Measurements from ENCODE around the gene HK2. TPM values are rescaled to one million over a fixed set of nuclear protein-coding genes. Genes with fewer than 3 reads are reported as not detected.
"Not testable (repeated sequence)": the region's sequence is repeated elsewhere in the genome, so short reads cannot be mapped to it uniquely, and the experiment has no call there.

Gene HK2
- total RNA-seq, 1 donor from 2014 or later: 15.5 TPM

DNA sequence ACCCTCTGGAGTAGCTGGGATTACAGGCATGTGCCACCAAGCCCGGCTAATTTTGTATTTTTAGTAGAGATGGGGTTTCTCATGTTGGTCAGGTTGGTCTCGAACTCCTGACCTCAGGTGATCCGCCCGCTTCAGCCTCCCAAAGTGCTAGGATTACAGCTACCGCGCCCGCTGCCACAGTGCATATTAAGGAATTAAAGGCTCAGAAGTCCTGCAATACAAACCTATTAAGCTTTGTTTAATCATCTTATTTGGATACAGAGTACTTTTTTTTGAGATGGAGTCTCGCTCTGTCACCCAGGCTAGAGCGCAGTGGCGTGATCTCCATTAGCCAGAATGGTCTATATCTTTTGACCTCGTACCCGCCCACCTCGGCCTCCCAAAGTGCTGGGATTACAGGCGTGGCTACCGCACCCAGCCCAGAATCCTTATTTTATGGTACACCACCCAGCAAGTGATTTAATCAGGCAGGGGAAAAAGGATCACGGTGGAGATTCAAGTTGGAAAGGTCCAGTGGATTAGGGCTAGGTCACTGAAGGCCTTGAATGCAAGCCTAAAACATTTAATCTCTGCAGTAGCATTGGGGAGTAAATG is 21.3 kb downstream of the HK2 start:
- intact Hi-C loops (cut with DNase I); DNase-seq (ENCODE audit: low spot score): not testable (repeated sequence)

DNA sequence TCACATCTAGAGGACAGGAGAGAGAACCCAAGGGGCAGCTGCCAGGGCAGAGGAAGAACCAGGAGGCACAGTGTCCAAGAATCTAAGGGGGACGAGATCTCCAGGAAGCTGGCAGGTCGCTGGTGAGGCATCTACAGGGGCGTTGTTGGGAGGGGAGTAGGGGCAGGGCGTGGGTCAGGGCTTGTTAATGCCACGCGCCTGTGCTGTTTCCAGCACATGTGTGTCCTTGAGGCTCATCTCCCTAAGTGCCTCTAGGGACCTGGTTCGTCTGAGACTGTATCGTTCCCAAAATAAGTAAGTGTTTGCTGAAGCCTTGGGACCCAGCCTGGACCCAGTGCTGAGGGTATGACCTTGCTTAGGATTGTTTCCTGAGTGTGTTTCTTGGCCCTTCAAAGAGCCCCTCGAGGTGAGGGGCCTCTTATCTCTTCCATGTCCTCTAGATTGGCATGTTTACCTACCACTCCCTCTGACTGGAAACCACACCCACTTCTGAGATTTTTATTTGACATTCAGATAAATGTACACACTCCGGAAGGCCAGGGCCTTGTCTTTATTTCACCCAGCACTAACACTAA is 22.2 kb downstream of the HK2 start:
- intact Hi-C loops (cut with DNase I): no loop called here
- DNase-seq (ENCODE audit: low spot score): no peak

DNA sequence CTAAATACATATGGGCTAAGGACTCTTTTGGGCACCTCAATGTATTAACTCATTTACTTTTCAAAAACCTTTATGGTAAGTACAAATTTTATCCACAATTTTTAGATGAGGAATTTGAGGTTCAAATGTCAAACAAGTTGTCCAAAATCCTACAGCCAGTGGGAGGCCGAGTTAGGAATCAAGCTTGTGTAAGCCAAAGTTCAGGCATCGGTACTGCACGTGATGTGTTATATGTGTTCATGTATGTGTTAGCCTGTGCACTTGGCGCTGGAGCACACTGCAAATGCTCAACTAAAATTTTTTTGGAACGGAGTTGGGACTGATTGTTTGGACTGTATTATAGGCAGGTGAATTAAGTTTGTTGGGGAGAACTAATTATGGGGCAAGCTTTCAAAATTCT is 22.7 kb downstream of the HK2 start:
- DNase-seq (ENCODE audit: low spot score): no peak
- intact Hi-C loops (cut with DNase I): no loop called here

DNA sequence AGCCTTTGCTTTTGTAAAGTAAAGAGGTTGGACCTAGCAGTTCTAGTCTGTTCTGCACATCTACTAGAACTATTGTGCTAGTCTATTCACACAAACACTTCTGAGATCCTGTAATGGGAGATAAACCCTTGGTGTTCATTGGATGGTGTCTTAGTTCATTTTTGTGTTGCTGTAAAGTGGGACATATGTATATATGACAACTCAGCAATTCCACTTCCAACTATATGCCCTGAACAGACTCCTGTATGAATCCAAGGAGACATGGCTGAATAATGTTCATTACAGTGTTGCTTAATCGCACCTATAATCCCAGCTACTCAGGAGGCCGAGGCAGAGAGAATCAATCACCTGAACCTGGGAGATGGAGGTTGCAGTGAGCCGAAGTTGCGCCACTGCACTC is 23.3 kb downstream of the HK2 start:
- intact Hi-C loops (cut with DNase I): no loop called here
- no peak for DNase-seq (ENCODE audit: low spot score)

DNA sequence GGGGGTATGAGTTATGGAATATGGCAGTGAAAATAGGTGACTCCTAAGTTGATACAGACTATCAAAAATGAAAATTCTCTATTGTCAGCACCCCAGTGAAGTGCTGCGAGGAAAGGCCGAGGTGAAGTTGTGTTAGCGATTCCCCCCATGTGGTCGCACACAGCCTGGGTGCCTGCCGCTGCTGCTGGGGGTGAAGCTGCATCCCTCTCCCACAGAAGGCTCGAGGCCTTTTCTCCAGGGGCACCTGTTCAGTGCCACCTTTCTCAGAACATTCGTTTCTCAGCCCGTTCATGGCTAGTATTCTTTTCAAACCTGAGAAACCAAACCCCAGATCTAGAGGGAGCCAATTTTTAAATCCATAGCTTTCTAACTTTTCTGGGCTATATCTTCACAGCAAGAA is 23.8 kb downstream of the HK2 start:
- DNase-seq (ENCODE audit: low spot score): no peak
- intact Hi-C loops (cut with DNase I): no loop called here

DNA sequence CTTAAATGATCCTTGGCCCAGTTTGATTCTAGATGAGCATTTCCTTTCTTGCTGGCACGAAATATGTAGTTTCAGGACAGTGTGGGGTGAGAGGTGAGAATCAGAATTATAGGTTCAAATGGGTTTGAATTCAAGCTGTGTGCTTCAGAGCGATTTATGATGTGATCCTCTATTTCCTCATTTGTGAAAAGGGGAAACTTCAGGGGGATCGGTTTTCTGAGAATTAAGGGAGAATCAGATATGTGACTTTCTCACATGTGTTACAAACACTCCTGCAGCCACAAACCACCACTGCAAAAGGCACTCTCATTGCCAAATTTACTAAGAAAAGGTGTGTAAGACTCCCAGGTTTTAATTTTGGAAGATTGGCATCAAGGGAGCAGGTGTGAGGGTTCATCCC is 24.4 kb downstream of the HK2 start:
- DNase-seq (ENCODE audit: low spot score): no peak
- intact Hi-C loops (cut with DNase I): no loop called here

DNA sequence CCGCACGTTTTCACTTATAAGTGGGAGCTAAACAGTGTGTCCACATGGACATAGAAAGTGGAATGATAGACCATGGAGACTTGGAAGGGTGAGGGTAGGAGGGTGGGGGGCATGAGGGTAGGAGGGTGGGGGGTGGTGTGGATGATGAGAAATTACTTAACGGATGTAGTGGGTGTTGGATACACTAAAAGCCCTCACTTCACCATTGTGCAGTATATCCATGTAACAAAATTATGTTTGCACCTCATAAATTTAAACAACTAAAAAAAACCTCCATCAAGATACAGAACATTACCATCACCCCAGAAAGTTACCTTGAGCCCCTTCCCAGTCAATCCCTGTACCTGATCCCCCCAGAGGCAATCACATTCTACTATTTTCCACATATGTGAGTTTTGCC is 26.2 kb downstream of the HK2 start:
- no peak for DNase-seq (ENCODE audit: low spot score)
- intact Hi-C loops (cut with DNase I): no loop called here

DNA sequence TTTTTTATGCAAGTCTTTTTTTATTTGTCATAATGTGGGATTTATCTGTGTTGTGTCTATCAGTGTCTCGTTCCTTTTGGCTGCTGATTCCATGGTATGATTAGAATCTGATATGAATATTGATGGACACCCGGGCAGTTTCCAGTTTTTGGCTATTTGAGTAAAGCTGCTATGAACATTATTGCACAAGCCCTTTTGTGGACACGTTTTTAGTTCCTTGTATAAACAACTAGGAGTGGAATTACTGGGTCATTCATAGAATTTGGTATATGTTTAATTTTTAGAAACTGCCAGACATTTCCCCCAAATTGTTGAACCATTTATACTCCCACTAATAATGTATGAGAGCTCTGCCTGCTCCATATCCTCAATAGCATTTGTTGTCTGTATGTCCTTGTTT is 26.6 kb downstream of the HK2 start:
- no peak for DNase-seq (ENCODE audit: low spot score)
- intact Hi-C loops (cut with DNase I): no loop called here

DNA sequence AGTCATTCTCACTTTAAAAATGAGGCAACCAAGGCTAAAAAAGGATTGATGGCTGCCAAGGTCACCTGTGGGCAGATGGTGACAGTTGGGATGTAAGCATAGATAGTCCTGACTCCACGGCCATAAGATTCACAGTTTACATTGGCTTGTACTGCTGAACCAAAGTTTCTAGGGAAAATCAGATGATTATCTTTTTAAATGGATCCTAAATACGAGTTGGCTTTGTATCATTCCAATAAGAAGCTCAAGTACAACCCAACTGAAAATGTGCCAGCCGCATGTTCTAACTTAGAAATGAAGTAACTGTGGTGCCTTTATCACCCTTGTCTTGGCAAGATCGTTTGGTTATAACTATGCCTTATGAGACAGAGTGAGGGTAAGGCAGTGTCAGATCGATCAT is 27.6 kb downstream of the HK2 start:
- DNase-seq (ENCODE audit: low spot score): no peak
- intact Hi-C loops (cut with DNase I): no loop called here

DNA sequence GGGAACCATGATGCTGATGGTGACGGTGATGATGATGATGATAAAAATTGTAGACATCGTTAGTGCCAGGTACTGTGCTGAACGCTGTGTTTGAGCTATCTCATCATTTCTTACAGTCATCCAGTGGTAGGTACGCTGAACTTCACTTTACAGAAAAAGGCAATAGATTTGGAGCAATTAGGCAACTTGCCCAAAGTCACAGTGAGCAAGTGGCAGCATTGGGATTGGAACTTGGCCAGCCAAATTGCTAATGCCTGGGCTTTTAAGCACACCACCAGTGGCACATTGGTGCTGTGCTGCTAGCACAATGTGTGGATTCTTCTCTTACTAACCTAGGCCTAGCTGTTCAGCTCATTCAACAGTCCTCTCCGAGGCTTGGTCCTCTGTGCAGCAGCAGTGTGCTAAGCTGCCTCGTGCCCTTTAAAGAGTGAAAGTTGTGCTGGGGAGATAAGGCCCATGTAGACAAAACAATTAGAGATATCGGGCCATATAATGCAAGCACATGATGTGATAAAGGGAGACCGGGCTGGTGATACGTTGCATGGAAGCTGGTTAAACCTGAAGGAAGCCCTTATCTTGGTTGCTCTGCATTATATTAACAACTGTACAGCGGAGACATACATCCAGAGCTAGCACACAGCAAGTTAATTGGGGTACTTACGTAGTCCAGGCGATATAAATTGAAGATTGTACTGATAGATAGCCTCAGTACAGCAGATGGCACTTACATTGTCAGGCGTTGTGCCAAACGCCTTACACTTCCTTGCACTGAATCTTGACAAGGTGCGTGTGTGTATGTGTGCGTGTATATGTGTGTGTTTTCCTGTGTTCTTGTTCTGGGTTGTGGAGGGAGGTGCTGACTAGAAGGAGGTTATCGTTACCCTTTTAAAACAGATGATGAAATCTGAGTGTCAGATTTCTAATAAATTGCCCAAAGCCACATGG is 28.4 kb downstream of the HK2 start:
- intact Hi-C loops (cut with DNase I): no loop called here
- DNase-seq (ENCODE audit: low spot score): no peak

DNA sequence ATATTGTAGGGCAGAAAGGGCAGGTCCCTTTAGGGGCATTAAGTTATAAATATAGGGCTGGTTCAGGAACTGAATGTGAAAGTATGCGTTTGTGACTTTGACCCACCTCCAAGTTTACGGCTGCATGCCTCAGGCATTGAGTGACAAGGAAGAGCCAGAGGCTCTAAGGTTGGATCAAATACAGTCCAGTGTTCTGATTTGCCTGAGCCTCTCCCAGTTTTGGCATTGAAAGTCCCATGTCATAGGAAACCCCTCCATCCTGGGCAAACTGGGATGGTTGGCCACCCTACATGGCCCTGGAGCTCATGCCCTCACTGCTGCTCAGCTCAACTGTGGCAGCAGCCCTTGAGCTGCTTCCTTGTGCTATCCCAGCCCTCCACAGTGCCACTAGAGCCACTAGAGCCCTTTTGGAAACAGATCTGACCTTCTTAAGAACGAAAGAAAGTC is 29.9 kb downstream of the HK2 start:
- no peak for DNase-seq (ENCODE audit: low spot score)
- intact Hi-C loops (cut with DNase I): no loop called here

DNA sequence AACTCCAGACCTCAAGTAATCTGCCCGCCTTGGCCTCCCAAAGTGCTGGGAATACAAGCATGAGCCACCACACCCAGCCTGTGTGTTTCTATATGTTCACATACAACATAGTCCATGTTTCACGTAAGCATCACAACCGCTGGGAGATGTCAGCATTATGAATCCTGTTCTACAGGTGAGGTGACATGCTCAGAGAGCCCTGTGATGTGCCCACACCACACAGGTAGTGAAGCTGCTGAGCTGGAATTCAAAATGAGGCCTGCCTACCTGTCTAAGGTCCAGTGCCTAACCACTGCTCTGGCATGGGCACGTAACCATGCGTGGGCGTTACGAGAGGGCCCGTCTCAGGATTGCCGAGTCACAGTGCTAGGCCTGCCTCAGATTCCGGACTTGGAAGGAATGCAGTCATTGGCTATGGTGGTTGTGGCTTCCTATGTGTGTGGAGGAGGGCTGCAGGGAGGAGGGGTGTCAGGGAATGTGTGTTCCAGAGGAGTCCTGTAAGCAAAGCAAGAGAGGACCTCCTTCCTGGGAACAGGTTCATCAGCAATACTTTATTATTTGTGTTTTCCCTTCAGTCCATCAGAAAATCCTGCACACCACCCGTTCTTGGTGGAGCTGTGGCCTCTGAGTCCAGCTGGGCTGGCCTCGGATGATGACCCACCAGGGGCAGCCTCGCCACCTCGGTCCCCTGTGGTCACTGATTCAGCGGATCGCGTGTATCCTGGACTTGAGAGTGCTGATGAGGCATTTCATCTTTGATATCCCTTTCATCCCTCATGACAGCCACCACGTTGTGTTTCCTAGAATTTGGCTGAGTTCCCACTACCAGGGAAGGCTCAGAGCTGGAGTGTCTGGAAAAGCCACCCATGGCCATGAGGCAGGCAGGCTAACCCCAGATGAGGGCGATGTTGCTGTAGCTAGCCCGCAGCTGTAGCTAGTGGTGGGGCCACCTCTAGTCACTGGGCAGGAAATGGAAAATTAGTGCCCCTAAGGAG is 31.1 kb downstream of the HK2 start:
- DNase-seq (ENCODE audit: low spot score): no peak
- intact Hi-C loops (cut with DNase I): no loop called here

DNA sequence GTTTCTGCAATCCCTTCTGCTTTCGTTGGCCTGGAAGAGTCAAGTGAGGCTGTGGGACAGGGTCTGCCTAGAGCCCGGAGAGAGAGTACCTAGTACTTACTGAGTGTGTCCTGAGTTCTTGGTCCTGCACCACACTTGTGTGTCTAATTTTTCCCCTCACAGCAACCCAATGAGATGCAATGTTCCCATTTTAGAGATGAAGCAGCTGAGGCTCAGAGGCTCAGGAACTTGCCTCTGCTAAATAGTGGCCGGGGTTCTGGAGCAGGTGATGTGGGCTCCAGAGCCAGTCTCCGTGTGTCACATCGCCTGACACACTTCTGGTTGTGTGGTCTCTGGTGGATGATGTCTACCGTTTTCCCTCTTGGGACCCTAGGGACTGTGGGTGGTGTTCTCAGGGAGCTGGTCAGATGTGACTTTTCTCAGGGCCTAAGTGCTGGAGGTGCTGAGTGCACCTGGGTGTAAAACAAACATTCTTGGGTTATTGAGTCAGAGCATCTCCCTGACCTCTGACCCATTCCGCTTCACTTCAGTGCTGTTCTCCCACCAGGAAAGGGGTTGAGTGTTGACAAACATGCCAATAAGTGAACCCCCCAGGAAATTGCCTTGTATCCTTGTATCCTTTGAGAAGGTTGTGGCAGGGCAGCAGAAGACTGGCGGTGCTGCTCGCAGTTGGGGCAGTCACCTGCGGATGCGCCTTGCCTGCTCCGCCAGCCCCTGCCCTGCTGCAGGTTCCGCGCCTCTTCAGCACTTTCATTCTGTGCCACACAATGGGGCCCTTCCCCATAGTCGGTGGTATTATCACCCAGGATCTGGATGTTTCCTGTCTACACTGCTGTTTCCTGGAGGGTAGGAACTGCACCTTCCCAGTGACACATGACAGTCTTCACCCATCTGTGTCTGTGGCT is 32.1 kb downstream of the HK2 start:
- no peak for DNase-seq (ENCODE audit: low spot score)
- intact Hi-C loops (cut with DNase I): no loop called here

DNA sequence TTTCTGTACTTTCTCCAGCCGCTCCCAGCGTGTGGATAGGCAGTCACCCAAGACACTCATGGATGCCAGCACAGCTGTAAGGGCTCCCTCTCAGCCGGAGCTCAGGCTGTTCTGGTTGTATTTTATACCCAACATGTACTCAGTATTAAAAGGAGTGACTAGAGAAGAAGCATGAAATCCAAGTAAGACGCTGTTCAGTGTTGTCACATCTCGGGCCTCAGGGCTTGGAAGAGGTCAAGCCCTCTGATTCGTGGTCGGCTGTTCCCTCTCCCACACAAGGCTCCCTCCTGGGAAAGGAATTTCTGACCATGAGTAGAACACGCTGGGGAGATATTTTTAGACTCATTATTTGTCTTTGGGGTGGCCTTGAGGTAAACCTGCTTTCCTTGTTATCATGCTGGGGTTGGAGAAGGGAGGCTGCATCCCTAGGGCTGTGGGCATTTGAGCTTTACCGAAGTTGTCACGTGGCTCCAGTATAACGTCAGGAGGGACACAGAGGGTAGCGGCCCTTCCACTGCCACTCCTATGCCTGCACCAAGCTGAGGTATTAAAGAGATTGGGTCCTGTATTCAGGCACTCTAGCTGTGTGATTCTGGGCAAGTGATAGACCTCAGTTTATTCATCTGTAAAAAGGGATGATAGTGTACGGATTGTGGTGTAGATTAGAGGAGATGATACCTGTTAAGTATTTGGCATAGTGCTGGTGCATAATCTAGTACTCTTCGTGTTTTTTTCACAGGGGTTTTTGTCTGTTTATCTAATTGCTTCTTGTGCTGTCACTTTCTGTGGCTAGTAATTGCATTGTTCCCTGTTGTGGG is 34.1 kb downstream of the HK2 start:
- no peak for DNase-seq (ENCODE audit: low spot score)
- intact Hi-C loops (cut with DNase I): loop anchor here (2.0 kb wide), 1 partner anchor 23 kb away; no protein-coding TSS in a partner anchor

DNA sequence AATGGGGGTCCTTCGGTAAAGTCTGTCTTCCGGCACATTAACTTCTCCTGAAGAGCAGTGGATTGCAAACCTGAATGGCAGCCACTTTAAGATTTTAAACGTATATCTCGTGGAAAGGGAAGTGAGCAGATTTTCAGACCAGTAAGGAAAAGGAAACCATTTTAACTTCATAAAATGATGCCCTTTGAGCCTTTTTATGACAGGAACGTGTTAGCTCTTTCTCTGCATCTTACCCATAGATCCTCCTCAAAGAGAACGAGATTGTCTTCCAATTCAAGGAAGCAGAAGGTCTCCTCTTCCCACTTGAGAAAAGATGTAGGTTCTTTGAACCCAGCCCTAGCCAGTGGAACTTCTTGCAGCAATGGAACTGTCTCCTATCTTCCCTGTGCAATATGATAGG is 35.6 kb downstream of the HK2 start:
- intact Hi-C loops (cut with DNase I): loop anchor here (2.0 kb wide), 1 partner anchor 25 kb away; no protein-coding TSS in a partner anchor
- no peak for DNase-seq (ENCODE audit: low spot score)

DNA sequence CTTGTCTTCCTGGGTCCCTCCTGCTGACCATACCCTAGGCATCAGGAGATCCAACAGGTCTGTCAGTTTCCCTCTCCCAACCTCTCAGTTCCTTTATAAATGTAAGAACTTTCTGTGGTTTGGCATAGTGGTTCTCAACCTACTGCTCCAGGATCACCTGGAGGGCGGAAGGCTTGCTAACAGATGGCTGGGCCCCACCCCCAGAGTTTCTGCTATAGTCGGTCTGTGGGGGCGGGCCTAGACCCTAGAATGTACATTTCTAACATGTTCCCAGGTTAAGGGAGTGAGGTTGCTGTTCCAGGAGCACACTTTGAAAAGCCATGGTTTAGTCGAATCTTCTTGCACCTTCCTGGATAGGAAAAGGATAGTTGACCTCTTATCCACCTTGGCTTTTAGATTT is 37.0 kb downstream of the HK2 start:
- intact Hi-C loops (cut with DNase I): loop anchor here (5.0 kb wide), 1 partner anchor 39 kb away; the partner anchor contains the start of gene HK2

DNA sequence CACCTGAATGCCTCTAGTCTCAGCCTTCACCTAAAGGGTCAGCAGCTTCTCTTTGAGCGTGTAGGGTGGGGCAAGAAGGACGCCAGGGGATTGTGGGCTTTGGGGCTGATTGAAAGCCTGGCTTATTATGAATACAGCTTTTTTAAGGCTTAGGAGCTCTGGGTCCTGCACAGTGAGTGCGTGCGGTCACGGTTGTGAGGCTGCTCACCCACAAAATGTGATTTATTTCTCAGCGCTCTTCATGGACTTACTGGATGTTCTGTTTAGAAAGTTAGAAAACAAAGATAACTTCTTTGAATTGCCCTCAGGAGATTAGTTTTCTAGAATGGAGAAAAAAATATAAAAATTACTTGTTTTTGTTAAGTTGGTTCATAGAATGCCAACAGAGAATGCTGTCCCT is 37.5 kb downstream of the HK2 start:
- intact Hi-C loops (cut with DNase I): loop anchor here (5.0 kb wide), 1 partner anchor 39 kb away; the partner anchor contains the start of gene HK2
- DNase-seq (ENCODE audit: low spot score): no peak

More for the DNA sequence above, 37.0 kb downstream of the HK2 start:
- no peak for DNase-seq (ENCODE audit: low spot score)

Measured in cardiac septum (tissue), 1 donor.